ENCODE measurements around the gene MCTP1.

The MCTP1 gene

GRCh38 chr5:95029569-95030366 is 255.1 kb downstream of the MCTP1 start:
- TF ChIP-seq EZH2 (IDR thresholded peaks at IDR 0.05) (no peak), FOXP2 (optimal IDR thresholded peaks at IDR 0.05; ENCODE audit: control extremely low read depth, extremely low read length, insufficient read depth) (no peak), POLR2AphosphoS5 (IDR thresholded peaks at IDR 0.05; ENCODE audit: borderline replicate concordance, low read depth, low read length) (no peak)
- Histone ChIP-seq H3K9me3 (ENCODE audit: low read depth, low read length) (no peaks in the 10 kb centered on the region), H3K36me3 (ENCODE audit: insufficient read depth, low read length) (no peaks in the 10 kb centered on the region), H3K27ac (no peak overlapping the region), H3K4me3 (no peak overlapping the region), H3K9ac (ENCODE audit: insufficient read length) (no peak overlapping the region)
- no peak for DNase-seq (ENCODE audit: low read depth, low spot score)

GRCh38 chr5:95027775-95028174 is 257.1 kb downstream of the MCTP1 start:
- DNase-seq (ENCODE audit: low read depth, low spot score) = no peak
- Histone ChIP-seq H3K27ac (no peak overlapping the region), H3K4me3 (no peak overlapping the region), H3K36me3 (ENCODE audit: insufficient read depth, low read length) (no peaks in the 10 kb centered on the region), H3K9ac (ENCODE audit: insufficient read length) (no peak overlapping the region), H3K9me3 (ENCODE audit: low read depth, low read length) (no peaks in the 10 kb centered on the region)
- TF ChIP-seq FOXP2 (optimal IDR thresholded peaks at IDR 0.05; ENCODE audit: control extremely low read depth, extremely low read length, insufficient read depth) = no peak
- TF ChIP-seq POLR2AphosphoS5 (IDR thresholded peaks at IDR 0.05; ENCODE audit: borderline replicate concordance, low read depth, low read length) = no peak

GRCh38 chr5:95027151-95027721 is 257.7 kb downstream of the MCTP1 start:
- Histone ChIP-seq H3K36me3 (ENCODE audit: insufficient read depth, low read length) (no peaks in the 10 kb centered on the region), H3K9ac (ENCODE audit: insufficient read length) (no peak overlapping the region), H3K9me3 (ENCODE audit: low read depth, low read length) (no peaks in the 10 kb centered on the region), H3K4me3 (no peak overlapping the region), H3K27ac (no peak overlapping the region)
- DNase-seq (ENCODE audit: low read depth, low spot score) = no peak
- TF ChIP-seq FOXP2 (optimal IDR thresholded peaks at IDR 0.05; ENCODE audit: control extremely low read depth, extremely low read length, insufficient read depth) (no peak), EZH2 (IDR thresholded peaks at IDR 0.05) (no peak), POLR2AphosphoS5 (IDR thresholded peaks at IDR 0.05; ENCODE audit: borderline replicate concordance, low read depth, low read length) (no peak)

- Histone ChIP-seq H3K4me3 (no peak overlapping the region), H3K36me3 (ENCODE audit: insufficient read depth, low read length) (no peaks in the 10 kb centered on the region), H3K9ac (ENCODE audit: insufficient read length) (no peak overlapping the region), H3K9me3 (ENCODE audit: low read depth, low read length) (no peaks in the 10 kb centered on the region), H3K27ac (no peak overlapping the region)
- no peak for TF ChIP-seq FOXP2 (optimal IDR thresholded peaks at IDR 0.05; ENCODE audit: control extremely low read depth, extremely low read length, insufficient read depth)
- TF ChIP-seq EZH2 (IDR thresholded peaks at IDR 0.05) = no peak
- no peak for TF ChIP-seq POLR2AphosphoS5 (IDR thresholded peaks at IDR 0.05; ENCODE audit: borderline replicate concordance, low read depth, low read length)
- DNase-seq (ENCODE audit: low read depth, low spot score) = no peak
These were observed 258.2 kb downstream of the MCTP1 start for GRCh38 chr5:95026718-95027117.

- no peak overlapping the region for H3K4me3 ChIP-seq
- H3K9ac ChIP-seq (ENCODE audit: insufficient read length) = no peak overlapping the region
- H3K36me3 ChIP-seq (ENCODE audit: insufficient read depth, low read length) = no peaks in the 10 kb centered on the region
- H3K27ac ChIP-seq = no peak overlapping the region
- no peak for DNase-seq (ENCODE audit: low read depth, low spot score)
- TF ChIP-seq FOXP2 (optimal IDR thresholded peaks at IDR 0.05; ENCODE audit: control extremely low read depth, extremely low read length, insufficient read depth) = no peak
- no peak for TF ChIP-seq EZH2 (IDR thresholded peaks at IDR 0.05)
- TF ChIP-seq POLR2AphosphoS5 (IDR thresholded peaks at IDR 0.05; ENCODE audit: borderline replicate concordance, low read depth, low read length) = no peak
- H3K9me3 ChIP-seq (ENCODE audit: low read depth, low read length) = no peaks in the 10 kb centered on the region
These were observed 261.8 kb downstream of the MCTP1 start for GRCh38 chr5:95022967-95023695.

GRCh38 chr5:95020345-95020744 is 264.5 kb downstream of the MCTP1 start:
- Histone ChIP-seq H3K4me3 (no peak overlapping the region), H3K27ac (no peak overlapping the region), H3K9ac (ENCODE audit: insufficient read length) (no peak overlapping the region), H3K9me3 (ENCODE audit: low read depth, low read length) (no peaks in the 10 kb centered on the region), H3K36me3 (ENCODE audit: insufficient read depth, low read length) (no peaks in the 10 kb centered on the region)
- TF ChIP-seq EZH2 (IDR thresholded peaks at IDR 0.05) (no peak), POLR2AphosphoS5 (IDR thresholded peaks at IDR 0.05; ENCODE audit: borderline replicate concordance, low read depth, low read length) (no peak), FOXP2 (optimal IDR thresholded peaks at IDR 0.05; ENCODE audit: control extremely low read depth, extremely low read length, insufficient read depth) (no peak)
- DNase-seq (ENCODE audit: low read depth, low spot score) = no peak

- no peak for DNase-seq (ENCODE audit: low read depth, low spot score)
- Histone ChIP-seq H3K9ac (ENCODE audit: insufficient read length) (no peak overlapping the region), H3K36me3 (ENCODE audit: insufficient read depth, low read length) (no peaks in the 10 kb centered on the region), H3K4me3 (no peak overlapping the region), H3K9me3 (ENCODE audit: low read depth, low read length) (no peaks in the 10 kb centered on the region), H3K27ac (no peak overlapping the region)
- TF ChIP-seq FOXP2 (optimal IDR thresholded peaks at IDR 0.05; ENCODE audit: control extremely low read depth, extremely low read length, insufficient read depth) = no peak
- no peak for TF ChIP-seq POLR2AphosphoS5 (IDR thresholded peaks at IDR 0.05; ENCODE audit: borderline replicate concordance, low read depth, low read length)
- no peak for TF ChIP-seq EZH2 (IDR thresholded peaks at IDR 0.05)
These were observed 265.9 kb downstream of the MCTP1 start for GRCh38 chr5:95018946-95019345.

- no peak overlapping the region for H3K9ac ChIP-seq (ENCODE audit: insufficient read length)
- no peaks in the 10 kb centered on the region for H3K36me3 ChIP-seq (ENCODE audit: insufficient read depth, low read length)
- DNase-seq (ENCODE audit: low read depth, low spot score) = no peak
- no peak overlapping the region for H3K27ac ChIP-seq
- TF ChIP-seq EZH2 (IDR thresholded peaks at IDR 0.05) (no peak), FOXP2 (optimal IDR thresholded peaks at IDR 0.05; ENCODE audit: control extremely low read depth, extremely low read length, insufficient read depth) (no peak), POLR2AphosphoS5 (IDR thresholded peaks at IDR 0.05; ENCODE audit: borderline replicate concordance, low read depth, low read length) (no peak)
- H3K9me3 ChIP-seq (ENCODE audit: low read depth, low read length) = no peaks in the 10 kb centered on the region
- no peak overlapping the region for H3K4me3 ChIP-seq
These were observed 266.4 kb downstream of the MCTP1 start for GRCh38 chr5:95018511-95018910.
